Aorta (tissue), 5 donors: Measurements from ENCODE around the gene RNF215. TPM values are rescaled to one million over a fixed set of nuclear protein-coding genes. Genes with fewer than 3 reads are reported as not detected.

Experiments used
- ATAC-seq: fragments of 200-7000 bp; cut with Tn5 transposase; one replicate; pipeline ENCODE4 v1.9.1; 2022; ENCODE audit warnings: moderate library complexity; ENCODE audit not compliant: low FRiP score
- DNase-seq, 2 donors: peaks; one replicate each; pipeline ENCODE4 v3.0.0-alpha.2; 2020
- H3K27ac ChIP-seq, 2 donors: one replicate each; pipeline ENCODE4 v1.5.1; 2013; ENCODE audit warnings: low read length in 2 of 2, mild to moderate bottlenecking in 2 of 2, moderate library complexity in 2 of 2, control low read depth in 1 of 2, inconsistent platforms in 1 of 2, low read depth in 1 of 2
- H3K27me3 ChIP-seq, 2 donors: one replicate each; pipeline ENCODE4 v1.6.1; 2013; ENCODE audit warnings: control low read depth in 1 of 2, low read length in 1 of 2, mild to moderate bottlenecking in 1 of 2, moderate library complexity in 1 of 2; ENCODE audit not compliant: insufficient read depth in 2 of 2, control insufficient read depth in 1 of 2
- H3K36me3 ChIP-seq, 2 donors: one replicate each; pipeline ENCODE4 v1.6.1; 2013; ENCODE audit warnings: control low read depth in 1 of 2, low read length in 1 of 2, mild to moderate bottlenecking in 1 of 2; ENCODE audit not compliant: insufficient read depth in 2 of 2, control insufficient read depth in 1 of 2
- H3K4me1 ChIP-seq, 2 donors: one replicate each; pipeline ENCODE4 v1.6.1; 2013; ENCODE audit warnings: low read length in 2 of 2, control low read depth in 1 of 2, mild to moderate bottlenecking in 1 of 2, moderate library complexity in 1 of 2; ENCODE audit not compliant: insufficient read depth in 2 of 2, control insufficient read depth in 1 of 2
- H3K4me3 ChIP-seq, 2 donors: one replicate each; pipeline ENCODE4 v1.5.1; 2013; ENCODE audit warnings: low read length in 2 of 2, control low read depth in 1 of 2, mild to moderate bottlenecking in 1 of 2
- H3K9me3 ChIP-seq: one replicate; pipeline ENCODE4 v1.6.1; 2013; ENCODE audit warnings: mild to moderate bottlenecking, low read length; ENCODE audit not compliant: control insufficient read depth
- WGBS, 2 donors: extraction: QIAGEN DNeasy Blood & Tissue Kit; methylation state at CpG; one replicate each; pipeline ENCODE4 v1.1.7; 2013; 5-methylcytosine and 5-hydroxymethylcytosine counted together
- intact Hi-C, 2 donors: fragments of 100-400 bp; cut with DNase I; formaldehyde crosslinking; loops; one replicate each; pipeline versions ENCODE4 v1.14.2 to v1.15.0; 2022
- polyA plus RNA-seq, 2 donors: library from polyadenylated mRNA; stranded (reverse); fragments of 200-250 nt; gene quantifications; one replicate each; pipeline ENCODE4 v1.2.3, GENCODE V29; 2013
- total RNA-seq, 2 donors: library from RNA; stranded (reverse); fragmentation: NEBNext Ultra II Directional; extraction: Animal tissue kit (Norgen Biotek cat#: 25700); gene quantifications; one replicate each; pipeline ENCODE4 v1.2.1, GENCODE V29; 2021
- donor health status: healthy with polysubstance abuse.
- donor health status: Bipolar disorder and iron deficiency.
- donor health status: DM: no; HTN: no; CAD: no.
- donor health status: DM: no; HTN: no; CAD: no.
- donor health status: DM: yes; HTN: yes; CAD: no.

RNF215 gene
- total and polyA plus RNA-seq, 4 donors: 4.5 to 22.6 (median 18.3) TPM

- H3K27ac ChIP-seq: no peak overlapping the region
- no peaks in the 10 kb centered on the region for H3K36me3 ChIP-seq
- no peaks in the 10 kb centered on the region for H3K4me1 ChIP-seq
- H3K27me3 ChIP-seq: no peaks in the 10 kb centered on the region
- no peak overlapping the region for H3K4me3 ChIP-seq
- DNase-seq: no peak
- intact Hi-C loops: no loop called here
- H3K9me3 ChIP-seq: no peaks in the 10 kb centered on the region
- WGBS, 2 donors: 73 to 94% methylated on average over 4 of the region's 4 CpGs
- ATAC-seq: no peak
These were observed 43.7 kb upstream of the RNF215 start for GRCh38 chr22:30430933-30431332.

- intact Hi-C loops: no loop called here
- Histone ChIP-seq H3K4me3 (no peak overlapping the region), H3K36me3 (no peaks in the 10 kb centered on the region), H3K9me3 (no peaks in the 10 kb centered on the region), H3K27ac (no peak overlapping the region), H3K27me3 (no peaks in the 10 kb centered on the region), H3K4me1 (no peaks in the 10 kb centered on the region)
- 54 to 55% methylated on average over 4 of the region's 4 CpGs for WGBS, 2 donors
- DNase-seq (no peak), ATAC-seq (no peak)
These were observed 42.7 kb upstream of the RNF215 start for GRCh38 chr22:30429887-30430286.

- 83 to 89% methylated on average over 1 of the region's 1 CpG for WGBS, 2 donors
- intact Hi-C loops: no loop called here
- no peaks in the 10 kb centered on the region for H3K4me1 ChIP-seq
- no peak overlapping the region for H3K4me3 ChIP-seq
- DNase-seq: no peak
- H3K36me3 ChIP-seq: no peaks in the 10 kb centered on the region
- ATAC-seq: no peak
- H3K9me3 ChIP-seq: no peaks in the 10 kb centered on the region
- no peak overlapping the region for H3K27ac ChIP-seq
- no peaks in the 10 kb centered on the region for H3K27me3 ChIP-seq
These were observed 40.7 kb upstream of the RNF215 start for GRCh38 chr22:30427871-30428270.

- H3K36me3 ChIP-seq: no peaks in the 10 kb centered on the region
- intact Hi-C loops: no loop called here
- ATAC-seq (peak; percentile 17), DNase-seq (peak; percentile 91 to 94)
- 48 to 50% methylated on average over 29 of the region's 29 CpGs for WGBS, 2 donors
- H3K27ac ChIP-seq: no peak overlapping the region
- H3K4me1 ChIP-seq: no peaks in the 10 kb centered on the region
- no peaks in the 10 kb centered on the region for H3K27me3 ChIP-seq
- no peaks in the 10 kb centered on the region for H3K9me3 ChIP-seq
- no peak overlapping the region for H3K4me3 ChIP-seq
These were observed 39.5 kb upstream of the RNF215 start for GRCh38 chr22:30426388-30427353.

GRCh38 chr22:30425616-30426387 is 38.6 kb upstream of the RNF215 start, which contains the start of gene MTFP1:
TSS of gene MTFP1 (plus strand) at chr22:30425768. CDS start at chr22:30425880, 112 bp downstream.
- Histone ChIP-seq H3K9me3 (no peaks in the 10 kb centered on the region), H3K4me1 (peaks cover 0 to 3% of the 10 kb centered on the region in 2 donors), H3K36me3 (no peaks in the 10 kb centered on the region), H3K27me3 (no peaks in the 10 kb centered on the region), H3K4me3 (peak within 1 kb of the TSS; percentile 24 to 43), H3K27ac (peak within 1 kb of the TSS in 1 of 2 donors; percentile 30)
- DNase-seq (peak; percentile 71 to 87), ATAC-seq (no peak)
- intact Hi-C loops: no loop called here
- 1% methylated on average over 58 to 61 of the region's 61 CpGs for WGBS, 2 donors

- ATAC-seq: no peak
- WGBS, 2 donors: 5 to 8% methylated on average over 9 of the region's 9 CpGs
- peaks cover 0 to 3% of the 10 kb centered on the region in 2 donors for H3K4me1 ChIP-seq
- H3K4me3 ChIP-seq: peak overlapping the region; percentile 24 to 43
- no peaks in the 10 kb centered on the region for H3K9me3 ChIP-seq
- no peaks in the 10 kb centered on the region for H3K36me3 ChIP-seq
- H3K27ac ChIP-seq: no peak overlapping the region
- H3K27me3 ChIP-seq: no peaks in the 10 kb centered on the region
- no peak for DNase-seq
- intact Hi-C loops: no loop called here
These were observed 38.1 kb upstream of the RNF215 start for GRCh38 chr22:30425327-30425615.

GRCh38 chr22:30424534-30425326 is 37.5 kb upstream of the RNF215 start:
- ATAC-seq: no peak
- H3K27ac ChIP-seq: no peak overlapping the region
- no peaks in the 10 kb centered on the region for H3K36me3 ChIP-seq
- DNase-seq: no peak
- H3K4me1 ChIP-seq: peaks cover 0 to 3% of the 10 kb centered on the region in 2 donors
- WGBS, 2 donors: 39 to 41% methylated on average over 20 of the region's 20 CpGs
- H3K27me3 ChIP-seq: no peaks in the 10 kb centered on the region
- peak overlapping the region; percentile 12 to 19 for H3K4me3 ChIP-seq
- H3K9me3 ChIP-seq: no peaks in the 10 kb centered on the region
- intact Hi-C loops: no loop called here

- Histone ChIP-seq H3K27me3 (no peaks in the 10 kb centered on the region), H3K27ac (peak overlapping the region in 1 of 2 donors; percentile 70), H3K36me3 (no peaks in the 10 kb centered on the region), H3K4me1 (peaks cover 0 to 3% of the 10 kb centered on the region in 2 donors), H3K4me3 (peak overlapping the region; percentile 12 to 19), H3K9me3 (no peaks in the 10 kb centered on the region)
- DNase-seq (peak; percentile 99 to 100), ATAC-seq (peak; percentile 96)
- WGBS, 2 donors: 1% methylated on average over 31 of the region's 31 CpGs
- intact Hi-C loops: loop anchor here in 1 of 2 donors (1.0 kb wide), 1 partner anchor 27 kb away; the partner anchor contains the start of gene SEC14L2
These were observed 36.8 kb upstream of the RNF215 start for GRCh38 chr22:30423959-30424533.
